ENCODE data around the gene STX1A.
"Not testable (repeated sequence)": the region's sequence is repeated elsewhere in the genome, so short reads cannot be mapped to it uniquely, and the experiment has no call there.

Gene STX1A

GRCh38 chr7:73680501-73680900 lies 39.0 kb downstream of the STX1A start:
- no peak for DNase-seq

- DNase-seq: no peak
Measured at GRCh38 chr7:73679709-73680108, 39.8 kb downstream of the STX1A start.

DNA sequence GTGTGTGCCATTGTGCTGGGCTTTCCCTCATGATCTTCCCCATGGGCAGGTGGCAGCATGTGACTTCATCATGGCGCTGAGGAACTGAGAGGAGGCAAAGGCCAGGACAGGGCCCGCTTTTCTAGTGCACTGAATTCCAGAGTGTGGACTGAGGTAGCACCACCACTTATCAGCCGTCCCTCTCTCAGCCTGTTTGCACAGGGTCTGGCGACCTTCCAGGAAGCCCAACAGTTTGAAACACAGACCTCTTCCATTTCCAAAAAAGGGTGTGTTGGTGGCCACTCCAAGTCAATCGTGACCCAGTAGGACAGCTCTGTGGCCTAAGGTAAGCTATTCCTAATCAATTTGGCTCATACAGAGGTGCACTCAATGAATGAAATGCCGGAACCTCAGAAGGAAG lies 40.6 kb downstream of the STX1A start:
- DNase-seq: no peak

GRCh38 chr7:73676062-73676461 lies 43.4 kb downstream of the STX1A start:
- DNase-seq: not testable (repeated sequence)

- DNase-seq: no peak
Measured at GRCh38 chr7:73674468-73675124, 44.9 kb downstream of the STX1A start.

DNA sequence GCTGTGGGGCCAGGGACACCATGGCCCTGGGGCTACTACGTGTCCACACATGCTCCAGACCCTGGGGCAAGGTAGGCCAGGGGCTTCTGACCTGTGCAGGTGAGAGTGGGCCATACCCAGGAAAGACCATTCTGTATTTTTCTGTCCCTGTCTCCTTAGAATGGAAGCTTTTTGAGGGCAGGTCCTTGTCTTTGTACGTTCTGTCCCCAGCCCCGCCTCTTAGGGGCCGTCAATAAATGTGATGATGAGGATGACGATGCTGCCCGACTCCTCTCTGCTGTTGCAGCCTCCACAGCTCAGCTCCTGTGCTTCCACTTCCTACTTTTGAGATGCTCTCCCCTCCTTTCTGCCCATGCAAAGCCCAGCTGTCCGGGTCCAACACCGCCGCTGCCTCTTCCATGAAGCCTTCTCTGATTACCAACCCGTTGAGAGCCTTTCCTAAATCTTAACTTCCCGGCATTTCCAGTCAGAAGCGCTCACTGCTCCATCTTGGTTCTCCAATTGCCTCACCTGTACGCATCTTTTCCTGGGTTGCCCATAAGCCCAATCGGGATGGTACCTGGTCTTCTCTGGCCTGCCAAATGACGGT lies 47.5 kb downstream of the STX1A start:
- no peak for DNase-seq

DNA sequence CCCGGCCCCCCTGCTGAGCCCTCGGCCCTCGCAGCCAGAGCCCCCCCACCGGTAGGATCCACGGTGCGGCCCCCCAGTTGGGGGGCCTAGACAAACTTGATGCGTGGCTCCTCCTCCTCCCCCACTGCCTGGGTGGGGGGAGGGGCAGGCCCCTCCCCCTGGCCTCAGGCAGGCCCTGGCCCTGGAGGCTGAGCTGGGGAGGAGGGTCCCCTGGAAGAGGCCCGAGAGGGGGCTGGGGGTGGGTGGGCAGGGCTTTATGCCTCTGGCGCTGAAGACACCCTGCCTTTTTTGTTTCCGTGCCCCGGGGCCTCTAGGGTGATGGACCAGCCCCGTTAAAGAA lies 48.2 kb downstream of the STX1A start:
- DNase-seq: no peak

DNA sequence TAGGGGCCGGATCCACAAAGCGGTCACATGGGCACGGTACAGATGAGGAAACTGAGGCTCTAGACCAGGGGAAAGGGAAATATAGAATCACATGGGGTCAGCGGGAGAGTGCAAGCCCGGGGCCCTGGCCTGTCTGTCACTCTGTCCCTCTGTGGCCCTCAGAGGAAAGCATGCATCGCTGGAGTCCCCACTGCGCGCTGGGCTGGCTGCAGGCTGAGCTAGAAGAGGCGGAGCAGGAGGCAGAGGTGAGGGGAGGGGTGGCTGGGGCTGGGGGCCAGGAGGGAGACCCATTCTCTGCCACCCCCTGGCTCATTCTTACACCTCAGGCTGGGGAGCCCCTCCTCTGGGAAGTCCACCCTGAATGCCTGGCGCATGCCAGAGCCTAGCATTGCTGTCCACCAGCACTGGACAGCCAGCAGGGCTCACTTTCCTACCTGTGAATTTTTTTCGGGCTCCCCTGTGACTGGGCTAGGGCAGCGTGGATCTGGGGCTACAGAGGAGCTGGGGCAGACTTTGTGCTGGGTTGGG lies 49.5 kb downstream of the STX1A start:
- no peak for DNase-seq

GRCh38 chr7:73669288-73669701 lies 50.2 kb downstream of the STX1A start:
- DNase-seq: no peak

GRCh38 chr7:73668886-73669230 lies 50.6 kb downstream of the STX1A start:
- no peak for DNase-seq

DNA sequence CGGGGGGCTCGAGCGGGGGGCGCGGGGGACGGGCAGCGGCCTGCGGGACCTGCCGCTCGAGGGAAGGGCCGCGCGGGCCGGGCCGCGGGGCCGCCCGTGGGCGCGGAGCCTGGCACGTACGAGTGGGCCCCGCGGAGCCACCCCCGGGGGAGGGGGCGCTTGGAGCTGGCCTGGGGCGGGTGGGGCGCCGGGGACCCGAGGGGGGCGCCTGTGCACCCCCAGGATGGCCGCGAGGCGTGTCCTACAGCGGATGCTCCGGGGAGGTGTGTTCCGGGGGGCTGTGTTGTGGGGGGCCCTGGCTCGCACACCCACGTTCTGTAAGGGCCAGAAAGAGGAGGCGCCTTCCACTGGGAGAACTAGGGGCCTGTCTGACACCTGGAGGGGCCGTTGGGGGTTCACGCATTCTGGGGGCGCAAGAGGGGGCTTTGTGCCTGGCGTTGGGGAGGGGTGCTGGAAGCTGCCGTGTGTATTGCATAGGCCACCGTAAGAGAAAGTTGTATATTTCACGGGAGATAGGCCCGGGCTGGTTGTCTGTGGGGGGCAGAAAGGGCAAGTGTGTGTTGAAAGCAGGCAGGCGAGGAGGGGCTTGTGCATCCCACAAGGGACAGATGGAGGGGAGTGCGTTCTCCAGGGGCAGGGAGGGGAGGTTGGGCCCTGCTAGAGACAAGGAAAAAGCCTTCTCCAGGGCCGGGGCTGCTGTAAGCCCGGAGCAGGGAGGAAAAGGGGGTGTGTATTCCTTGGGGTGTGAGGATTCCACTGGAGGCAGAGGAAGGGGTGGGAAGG lies 51.2 kb downstream of the STX1A start:
- DNase-seq: no peak

DNA sequence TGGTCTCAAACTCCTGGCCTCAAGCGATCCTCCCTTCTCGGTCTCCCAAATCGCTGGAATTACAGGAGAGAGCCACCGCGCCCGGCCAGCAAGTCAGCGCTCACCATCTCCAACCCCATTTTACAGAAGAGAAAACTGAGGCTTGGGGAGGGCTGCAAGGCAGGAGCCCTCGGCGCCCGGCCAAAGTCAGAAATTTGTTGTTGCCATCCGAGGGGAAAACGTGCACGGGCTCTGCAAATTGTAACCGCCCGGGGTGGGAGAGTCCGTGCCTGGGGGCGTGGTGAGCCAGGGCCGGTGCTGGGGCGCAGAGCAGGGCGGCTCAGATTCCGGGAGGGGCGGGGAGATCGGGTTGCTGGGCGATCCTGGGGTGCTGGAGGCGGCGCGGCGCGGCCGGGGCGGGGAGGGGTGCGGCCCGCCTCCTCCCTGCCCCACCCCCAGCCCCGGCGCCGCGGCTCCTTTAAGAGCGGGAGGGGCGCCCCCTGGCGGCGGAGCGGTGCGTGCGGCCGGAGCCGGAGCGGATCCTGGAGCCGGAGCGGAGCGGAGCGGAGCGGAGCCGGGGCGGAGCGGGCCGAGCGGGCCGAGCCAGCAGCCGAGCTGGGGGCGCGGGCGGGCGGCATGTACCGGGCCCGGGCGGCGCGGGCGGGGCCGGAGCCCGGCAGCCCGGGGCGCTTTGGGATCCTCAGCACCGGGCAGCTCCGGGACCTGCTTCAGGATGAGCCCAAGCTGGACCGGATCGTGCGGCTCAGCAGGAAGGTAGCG lies 51.9 kb downstream of the STX1A start, which contains the start of gene VPS37D:
Gene VPS37D (plus strand): TSS at position 488 of the 759 bp plus-strand sequence. CDS start 128 bp downstream, at position 616.
- DNase-seq: peak; percentile 89

DNA sequence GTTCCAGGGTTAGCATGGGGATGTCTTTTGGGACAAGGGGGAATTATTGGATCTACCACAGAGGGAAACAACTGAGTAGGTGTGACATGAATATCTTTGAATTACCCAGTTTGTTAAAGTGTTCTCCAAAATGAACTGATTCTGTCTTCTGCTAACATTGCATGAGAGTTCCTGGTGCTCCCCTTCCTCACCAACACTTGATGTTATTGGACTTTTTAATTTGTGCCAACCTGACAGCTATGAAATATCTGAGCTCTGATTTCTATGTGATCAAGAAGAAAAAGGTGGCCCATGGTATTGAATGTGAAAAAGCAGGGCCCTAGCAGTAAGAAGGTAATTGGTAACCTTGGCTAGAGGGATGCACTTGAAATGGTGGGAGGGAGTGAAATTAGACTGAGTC lies 56.4 kb downstream of the STX1A start:
- DNase-seq: no peak

DNA sequence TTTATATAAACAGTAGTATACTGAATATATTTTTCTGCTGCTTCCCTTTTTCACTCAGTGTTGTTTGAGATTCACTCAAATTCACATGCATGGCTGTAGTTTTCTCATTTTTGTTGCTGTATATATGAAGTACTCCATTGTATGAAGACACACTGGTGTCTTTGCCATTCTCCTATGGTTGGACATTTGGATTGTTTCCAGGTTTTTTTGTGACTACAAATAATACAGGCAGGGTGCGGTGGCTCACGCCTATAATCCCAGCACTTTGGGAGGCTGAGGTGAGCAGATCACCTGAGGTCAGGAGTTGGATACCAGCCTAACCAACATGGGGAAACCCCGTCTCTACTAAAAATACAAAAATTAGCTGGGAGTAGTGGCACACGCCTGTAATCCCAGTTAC lies 58.9 kb downstream of the STX1A start:
- not testable (repeated sequence) for DNase-seq

DNA sequence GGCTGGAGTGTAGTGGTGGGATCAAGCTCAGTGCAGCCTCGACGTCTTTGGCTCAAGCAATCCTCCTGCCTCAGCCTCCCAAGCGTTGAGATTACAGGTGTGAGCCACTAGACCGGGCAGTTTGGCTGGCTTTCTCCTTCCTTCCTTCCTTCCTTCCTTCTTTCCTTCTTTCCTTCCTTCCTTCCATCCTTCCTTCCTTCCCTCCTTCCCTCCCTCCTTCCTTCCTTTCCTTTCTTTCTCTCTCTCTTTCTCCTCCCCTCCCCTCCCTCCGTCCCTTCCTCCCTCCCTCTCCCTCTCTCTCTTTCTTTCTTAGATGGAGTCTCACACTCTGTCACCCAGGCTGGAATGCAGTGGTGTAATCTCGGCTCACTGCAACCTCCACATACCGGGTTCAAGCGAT lies 59.5 kb downstream of the STX1A start:
- no peak for DNase-seq

GRCh38 chr7:73655309-73655708 lies 64.2 kb downstream of the STX1A start:
- not testable (repeated sequence) for DNase-seq

DNA sequence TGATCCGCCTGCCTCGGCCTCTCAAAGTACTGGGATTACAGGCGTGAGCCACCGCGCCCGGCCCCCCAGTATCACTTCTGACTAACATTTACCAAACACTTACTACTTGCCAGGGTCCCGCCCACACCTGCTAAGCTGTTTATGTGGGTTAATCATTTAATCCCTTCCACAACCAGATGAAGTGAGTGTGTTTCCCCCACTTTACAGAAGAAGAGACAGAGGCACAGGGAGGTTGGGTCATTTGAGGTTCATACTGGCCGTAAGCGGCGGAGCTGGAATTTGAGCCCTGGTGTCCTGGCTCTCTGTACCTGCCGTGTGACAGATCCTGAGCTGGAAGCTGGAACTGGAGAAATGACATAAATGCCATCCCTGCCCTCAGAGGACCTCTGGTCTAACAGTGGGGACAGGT lies 66.9 kb downstream of the STX1A start:
- no peak for DNase-seq

- DNase-seq: no peak
Measured at GRCh38 chr7:73650524-73650923, 68.9 kb downstream of the STX1A start.

- no peak for DNase-seq
Measured at GRCh38 chr7:73649576-73649975, 69.9 kb downstream of the STX1A start.
